GM19438 (cell line): Measurements from ENCODE around the gene UBL3.

Experiments
- ATAC-seq: cut with Tn5 transposase; IDR thresholded peaks from one replicate; pipeline ENCODE4 v1.9.1; 2021; ENCODE audit warnings: low read depth; ENCODE audit not compliant: unreplicated experiment

The UBL3 gene

GRCh38 chr13:29850213-29850898 is at the start of gene UBL3:
TSS of gene UBL3 (minus strand) at chr13:29850617. CDS start at chr13:29849538, 1,079 bp downstream.
- peak; percentile 87 for ATAC-seq

- no peak for ATAC-seq
Measured at GRCh38 chr13:29897102-29897501, 46.7 kb upstream of the UBL3 start.

GRCh38 chr13:29893438-29893837 is 43.0 kb upstream of the UBL3 start:
- no peak for ATAC-seq

- ATAC-seq: no peak
Measured at GRCh38 chr13:29892151-29892550, 41.7 kb upstream of the UBL3 start.

- no peak for ATAC-seq
Measured at GRCh38 chr13:29889111-29889510, 38.7 kb upstream of the UBL3 start.

- ATAC-seq: no peak
Measured at GRCh38 chr13:29888306-29888705, 37.9 kb upstream of the UBL3 start.

GRCh38 chr13:29887686-29888085 is 37.3 kb upstream of the UBL3 start:
- ATAC-seq: no peak

GRCh38 chr13:29887030-29887557 is 36.7 kb upstream of the UBL3 start:
- ATAC-seq: no peak

GRCh38 chr13:29886446-29886845 is 36.0 kb upstream of the UBL3 start:
- ATAC-seq: no peak

- no peak for ATAC-seq
Measured at GRCh38 chr13:29885989-29886388, 35.6 kb upstream of the UBL3 start.

GRCh38 chr13:29884671-29885430 is 34.4 kb upstream of the UBL3 start:
- ATAC-seq: no peak

GRCh38 chr13:29883941-29884518 is 33.6 kb upstream of the UBL3 start:
- no peak for ATAC-seq

GRCh38 chr13:29882076-29882475 is 31.7 kb upstream of the UBL3 start:
- no peak for ATAC-seq

- ATAC-seq: no peak
Measured at GRCh38 chr13:29878101-29878500, 27.7 kb upstream of the UBL3 start.

- ATAC-seq: no peak
Measured at GRCh38 chr13:29877456-29878078, 27.1 kb upstream of the UBL3 start.

GRCh38 chr13:29875646-29876045 is 25.2 kb upstream of the UBL3 start:
- ATAC-seq: no peak

- ATAC-seq: no peak
Measured at GRCh38 chr13:29868581-29868980, 18.2 kb upstream of the UBL3 start.

- no peak for ATAC-seq
Measured at GRCh38 chr13:29865934-29866333, 15.5 kb upstream of the UBL3 start.

- no peak for ATAC-seq
Measured at GRCh38 chr13:29861694-29862110, 11.3 kb upstream of the UBL3 start.

- no peak for ATAC-seq
Measured at GRCh38 chr13:29859971-29860370, 9.6 kb upstream of the UBL3 start.

GRCh38 chr13:29858667-29859066 is 8.2 kb upstream of the UBL3 start:
- no peak for ATAC-seq
